Natural killer cell (primary cell): ENCODE measurements around the gene TMEM132A. TPM values are rescaled to one million over a fixed set of nuclear protein-coding genes. Genes with fewer than 3 reads are reported as not detected.
A peak's percentile ranks its signal among the peaks of the same experiment; 100 is the strongest.

Source experiments
- ATAC-seq, 3 donors: fragments of 150-1000 bp in 2 of 3; fragments of 200-7000 bp in 1 of 3; cut with Tn5 transposase; 1 replicate in 1 of 3; 2 replicates in 2 of 3; pipeline ENCODE4 v1.10.0; 2021; ENCODE audit warnings: mild to moderate bottlenecking in 2 of 3, moderate library complexity in 2 of 3
- DNase-seq, 2 donors: peaks; one replicate each; pipeline versions ENCODE4 v3.0.0 to v3.0.0-alpha.2; 2013 to 2021; ENCODE audit warnings: mixed read lengths in 1 of 2
- H3K27ac ChIP-seq: one replicate; pipeline ENCODE4 v1.5.1; 2013; ENCODE audit warnings: mild to moderate bottlenecking, low read length
- H3K27me3 ChIP-seq: one replicate; pipeline ENCODE4 v1.6.1; 2013; ENCODE audit warnings: low read length; ENCODE audit not compliant: control insufficient read depth, insufficient read depth
- H3K36me3 ChIP-seq: one replicate; pipeline ENCODE4 v1.6.1; 2013; ENCODE audit warnings: low read length; ENCODE audit not compliant: control insufficient read depth, insufficient read depth
- H3K4me1 ChIP-seq: one replicate; pipeline ENCODE4 v1.6.1; 2013; ENCODE audit warnings: low read length; ENCODE audit not compliant: control insufficient read depth, insufficient read depth
- H3K4me3 ChIP-seq: one replicate; pipeline ENCODE4 v1.5.1; 2013; ENCODE audit warnings: low read length
- H3K9me3 ChIP-seq: one replicate; pipeline ENCODE4 v1.6.1; 2013; ENCODE audit warnings: low read length; ENCODE audit not compliant: control insufficient read depth, insufficient read depth
- H3K27ac Mint-ChIP-seq, 2 donors: one replicate each; pipeline ENCODE4 v1.8.0; 2022; ENCODE audit warnings: mild to moderate bottlenecking in 2 of 2, mixed read lengths in 2 of 2, moderate library complexity in 1 of 2
- H3K27me3 Mint-ChIP-seq, 2 donors: one replicate each; pipeline ENCODE4 v1.8.0; 2022; ENCODE audit warnings: low read depth in 2 of 2, mixed read lengths in 2 of 2
- H3K36me3 Mint-ChIP-seq: one replicate; pipeline ENCODE4 v1.8.0; 2022; ENCODE audit warnings: mixed read lengths
- H3K4me1 Mint-ChIP-seq, 2 donors: one replicate each; pipeline ENCODE4 v1.8.0; 2022; ENCODE audit warnings: mixed read lengths in 2 of 2
- H3K4me3 Mint-ChIP-seq: one replicate; pipeline ENCODE4 v1.8.0; 2022; ENCODE audit warnings: mild to moderate bottlenecking, moderate library complexity, mixed read lengths
- H3K9me3 Mint-ChIP-seq, 2 donors: one replicate each; pipeline ENCODE4 v1.8.0; 2022; ENCODE audit warnings: mixed read lengths in 2 of 2
- WGBS: methylation state at CpG from one replicate; pipeline ENCODE4 v1.1.7; 2013; ENCODE audit warnings: missing lambda C conversion rate; ENCODE audit not compliant: insufficient coverage; 5-methylcytosine and 5-hydroxymethylcytosine counted together
- intact Hi-C: fragments of 100-400 bp; cut with micrococcal nuclease; formaldehyde crosslinking; loops from one replicate; pipeline ENCODE4 v1.14.2; 2022
- total RNA-seq, 4 donors: library from RNA; stranded (reverse); fragments of 120-200 nt in 1 of 4; gene quantifications; one replicate each; pipeline versions ENCODE4 v1.2.3 to v1.2.4, GENCODE V29; 2013 to 2022
- TF ChIP-seq, protein P1 (sequence below): fragments of 200-600 bp; IDR thresholded peaks from one replicate; pipeline ENCODE4 v1.8.0; 2022; ENCODE audit warnings: antibody characterized with exemption

TMEM132A gene
- total RNA-seq, 3 donors from 2014 or later (not counting 1 experiment from before 2014, with no cell fraction given): not detected

DNA sequence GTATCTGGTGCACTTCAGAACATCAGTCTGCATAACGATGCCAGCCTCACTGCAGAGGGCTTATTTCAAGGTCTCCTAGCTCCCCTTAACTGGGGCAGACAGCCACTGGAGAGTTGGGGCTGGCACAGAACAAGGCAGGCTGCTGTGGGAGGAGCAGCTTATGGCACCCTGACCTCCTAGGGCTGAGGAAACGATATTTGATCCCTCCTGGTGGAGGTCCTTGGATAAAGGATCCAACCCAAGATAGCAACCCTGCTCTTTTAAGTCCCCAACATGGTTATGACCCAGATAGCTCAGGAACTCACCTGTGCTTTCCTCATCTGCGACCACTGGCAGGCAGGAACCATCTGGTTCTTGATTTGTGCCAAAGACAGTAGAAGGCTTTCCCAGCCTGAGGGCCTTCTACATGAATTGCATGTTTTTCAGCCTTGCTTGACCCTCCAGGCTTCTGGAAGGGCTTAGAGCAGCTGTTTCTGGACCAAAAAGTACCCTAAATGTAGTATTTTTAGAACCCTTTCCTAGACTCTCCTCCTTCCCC lies 7.5 kb upstream of the TMEM132A start:
- Mint-ChIP-seq H3K36me3 (no peaks in the 10 kb centered on the region), H3K4me3 (peak overlapping the region; percentile 68), H3K9me3 (no peaks in the 10 kb centered on the region), H3K27ac (peak overlapping the region; percentile 92 to 96), H3K4me1 (peaks cover 51 to 56% of the 10 kb centered on the region in 2 donors), H3K27me3 (no peaks in the 10 kb centered on the region)
- Histone ChIP-seq H3K4me3 (no peak overlapping the region), H3K4me1 (peaks cover 50% of the 10 kb centered on the region), H3K9me3 (no peaks in the 10 kb centered on the region), H3K27ac (peak overlapping the region; percentile 91), H3K27me3 (no peaks in the 10 kb centered on the region), H3K36me3 (peaks cover 21% of the 10 kb centered on the region)
- intact Hi-C loops: no loop called here
- ATAC-seq: no peak
- TF ChIP-seq, protein P1, sequence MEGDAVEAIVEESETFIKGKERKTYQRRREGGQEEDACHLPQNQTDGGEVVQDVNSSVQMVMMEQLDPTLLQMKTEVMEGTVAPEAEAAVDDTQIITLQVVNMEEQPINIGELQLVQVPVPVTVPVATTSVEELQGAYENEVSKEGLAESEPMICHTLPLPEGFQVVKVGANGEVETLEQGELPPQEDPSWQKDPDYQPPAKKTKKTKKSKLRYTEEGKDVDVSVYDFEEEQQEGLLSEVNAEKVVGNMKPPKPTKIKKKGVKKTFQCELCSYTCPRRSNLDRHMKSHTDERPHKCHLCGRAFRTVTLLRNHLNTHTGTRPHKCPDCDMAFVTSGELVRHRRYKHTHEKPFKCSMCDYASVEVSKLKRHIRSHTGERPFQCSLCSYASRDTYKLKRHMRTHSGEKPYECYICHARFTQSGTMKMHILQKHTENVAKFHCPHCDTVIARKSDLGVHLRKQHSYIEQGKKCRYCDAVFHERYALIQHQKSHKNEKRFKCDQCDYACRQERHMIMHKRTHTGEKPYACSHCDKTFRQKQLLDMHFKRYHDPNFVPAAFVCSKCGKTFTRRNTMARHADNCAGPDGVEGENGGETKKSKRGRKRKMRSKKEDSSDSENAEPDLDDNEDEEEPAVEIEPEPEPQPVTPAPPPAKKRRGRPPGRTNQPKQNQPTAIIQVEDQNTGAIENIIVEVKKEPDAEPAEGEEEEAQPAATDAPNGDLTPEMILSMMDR: no peak
- no peak for DNase-seq
- 86% methylated on average over 3 of the region's 3 CpGs for WGBS

DNA sequence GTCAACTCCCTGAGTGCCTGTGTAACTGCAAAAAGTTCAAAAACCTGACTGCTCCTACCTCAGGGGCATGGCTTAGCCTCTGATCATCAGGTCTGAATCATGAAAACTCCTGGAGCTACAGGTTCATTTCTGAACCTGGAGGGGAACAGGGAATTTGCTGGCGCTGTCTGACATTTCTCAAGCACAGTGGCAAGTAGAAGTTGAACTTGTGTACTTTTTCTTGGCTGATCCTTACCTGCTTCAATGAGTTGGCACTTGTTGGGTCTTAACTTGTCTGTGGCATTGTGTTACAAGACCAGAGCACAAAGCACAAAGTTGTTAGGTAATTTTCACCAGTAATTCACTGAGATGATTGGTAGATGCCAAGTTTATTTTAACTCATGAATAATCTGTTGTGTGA lies 7.0 kb upstream of the TMEM132A start:
- Mint-ChIP-seq H3K4me1 (peaks cover 46 to 51% of the 10 kb centered on the region in 2 donors), H3K27me3 (no peaks in the 10 kb centered on the region), H3K27ac (peak overlapping the region; percentile 92 to 96), H3K36me3 (peaks cover 2% of the 10 kb centered on the region), H3K9me3 (no peaks in the 10 kb centered on the region), H3K4me3 (peak overlapping the region; percentile 68)
- H3K27ac ChIP-seq: no peak overlapping the region
- DNase-seq (no peak), ATAC-seq (no peak)
- H3K4me1 ChIP-seq: peaks cover 45% of the 10 kb centered on the region
- no peaks in the 10 kb centered on the region for H3K27me3 ChIP-seq
- 100% methylated on average over 1 of the region's 1 CpG for WGBS
- intact Hi-C loops: no loop called here
- peaks cover 26% of the 10 kb centered on the region for H3K36me3 ChIP-seq
- H3K9me3 ChIP-seq: no peaks in the 10 kb centered on the region
- H3K4me3 ChIP-seq: no peak overlapping the region
- TF ChIP-seq, protein P1: no peak

DNA sequence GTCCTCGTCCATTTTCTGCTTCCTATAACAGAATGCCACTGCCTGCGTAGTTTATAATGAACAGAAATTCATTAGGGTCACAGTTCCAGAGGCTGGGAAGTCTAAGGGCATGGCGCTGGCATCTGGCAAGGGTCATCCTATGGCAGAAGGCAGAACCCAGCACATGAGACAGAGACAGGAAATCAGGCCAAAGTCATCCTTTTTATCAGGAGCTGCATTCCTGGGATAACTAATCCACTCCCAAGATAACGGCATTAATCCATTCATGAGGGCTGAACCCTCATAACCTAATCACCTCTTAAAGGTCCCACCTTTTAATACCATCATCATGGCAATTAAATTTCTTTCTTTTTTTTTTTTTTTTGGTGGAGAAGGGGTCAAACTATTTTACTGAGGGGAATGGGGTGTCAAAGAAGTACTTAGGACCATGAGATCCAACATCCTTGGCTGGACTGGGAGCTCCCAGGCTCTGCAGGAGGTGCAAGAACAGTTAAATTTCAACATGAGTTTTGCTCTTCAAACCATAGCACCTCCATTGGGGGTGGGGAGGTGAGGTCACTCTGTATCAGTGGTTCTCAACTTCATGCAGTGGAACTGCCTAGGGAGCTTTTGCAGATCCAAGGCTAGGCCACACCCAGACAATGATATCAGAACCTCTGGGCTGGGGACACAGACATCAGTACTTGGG lies 5.9 kb upstream of the TMEM132A start:
- Mint-ChIP-seq H3K4me3 (no peak overlapping the region), H3K27ac (no peak overlapping the region), H3K36me3 (peaks cover 8% of the 10 kb centered on the region), H3K27me3 (peaks cover 0 to 2% of the 10 kb centered on the region in 2 donors), H3K9me3 (no peaks in the 10 kb centered on the region), H3K4me1 (peaks cover 44% of the 10 kb centered on the region in 2 donors)
- DNase-seq (no peak), ATAC-seq (no peak)
- Histone ChIP-seq H3K36me3 (peaks cover 36% of the 10 kb centered on the region), H3K4me3 (no peak overlapping the region), H3K27ac (no peak overlapping the region), H3K27me3 (peaks cover 2% of the 10 kb centered on the region), H3K9me3 (no peaks in the 10 kb centered on the region), H3K4me1 (peaks cover 33% of the 10 kb centered on the region)
- TF ChIP-seq, protein P1: no peak
- WGBS: 96% methylated on average over 4 of the region's 4 CpGs
- intact Hi-C loops: no loop called here
